IMR-90 (cell line): ENCODE results near the gene ZNF423.

Experiments used
- BHLHE40 ChIP-seq: fragments of 150-350 bp; IDR thresholded peaks from 2 replicates; pipeline ENCODE4 v1.6.1; 2016; ENCODE audit warnings: mild to moderate bottlenecking, low read depth, low read length
- CEBPB ChIP-seq: IDR thresholded peaks from 2 replicates; pipeline ENCODE4 v1.6.1; 2012; ENCODE audit warnings: low read depth, low read length, improper control_type of control experiment
- CHD1 ChIP-seq: IDR thresholded peaks from 2 replicates; pipeline ENCODE4 v1.6.1; 2012; ENCODE audit warnings: low read depth, low read length, improper control_type of control experiment
- FOS ChIP-seq: fragments of 150-350 bp; IDR thresholded peaks from 2 replicates; pipeline ENCODE4 v1.6.1; 2016; ENCODE audit warnings: low read depth, low read length
- MAZ ChIP-seq: IDR thresholded peaks from 2 replicates; pipeline ENCODE4 v1.6.1; 2012; ENCODE audit warnings: low read depth, mild to moderate bottlenecking, low read length, improper control_type of control experiment, moderate library complexity, borderline replicate concordance
- MXI1 ChIP-seq: IDR thresholded peaks from 2 replicates; pipeline ENCODE4 v1.6.1; 2012; ENCODE audit warnings: low read depth, mild to moderate bottlenecking, low read length, moderate library complexity, borderline replicate concordance
- POLR2A ChIP-seq: IDR thresholded peaks from 2 replicates; pipeline ENCODE4 v1.6.1; 2012; ENCODE audit warnings: mild to moderate bottlenecking, low read depth, low read length
- RAD21 ChIP-seq: IDR thresholded peaks from 2 replicates; pipeline ENCODE4 v1.6.1; 2012; ENCODE audit warnings: low read length, improper control_type of control experiment
- RFX5 ChIP-seq: IDR thresholded peaks from 2 replicates; pipeline ENCODE4 v1.8.0; 2012; ENCODE audit warnings: low read depth, mild to moderate bottlenecking, low read length, moderate library complexity
- SMC3 ChIP-seq: fragments of 150-350 bp; IDR thresholded peaks from 2 replicates; pipeline ENCODE4 v1.6.1; 2016; ENCODE audit warnings: low read depth, mild to moderate bottlenecking, antibody characterized with exemption, low read length, moderate library complexity
- USF2 ChIP-seq: fragments of 150-350 bp; IDR thresholded peaks from 2 replicates; pipeline ENCODE4 v1.6.1; 2017; ENCODE audit warnings: mild to moderate bottlenecking, antibody characterized with exemption, low read length, low read depth
- TF ChIP-seq, protein P1 (sequence below): conservative IDR thresholded peaks from 2 replicates; pipeline ENCODE4 v1.5.1; 2012; ENCODE audit warnings: mild to moderate bottlenecking, low read depth, low read length, improper control_type of control experiment

DNA sequence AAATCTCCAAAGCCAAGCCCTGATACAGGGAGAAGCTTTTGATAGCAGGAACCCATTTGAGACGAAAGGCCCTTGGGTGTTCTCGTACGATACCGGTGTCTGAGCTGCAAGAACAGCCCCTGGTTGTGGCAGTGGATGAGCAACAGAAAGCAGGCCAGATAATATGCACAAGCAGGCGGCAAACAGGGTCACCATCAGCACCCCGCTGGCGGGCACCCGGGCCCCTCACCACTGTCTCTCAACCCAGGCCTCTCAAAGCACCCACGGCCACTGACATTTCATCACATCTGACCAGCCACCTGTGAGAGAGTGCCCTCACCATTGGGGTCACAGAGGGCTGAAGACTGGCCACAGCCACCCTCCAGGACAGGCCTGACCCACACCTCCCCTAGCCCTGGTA, 252.0 kb downstream of the ZNF423 start:
- TF ChIP-seq POLR2A = no peak
- no peak for TF ChIP-seq RAD21
- TF ChIP-seq, protein P1, sequence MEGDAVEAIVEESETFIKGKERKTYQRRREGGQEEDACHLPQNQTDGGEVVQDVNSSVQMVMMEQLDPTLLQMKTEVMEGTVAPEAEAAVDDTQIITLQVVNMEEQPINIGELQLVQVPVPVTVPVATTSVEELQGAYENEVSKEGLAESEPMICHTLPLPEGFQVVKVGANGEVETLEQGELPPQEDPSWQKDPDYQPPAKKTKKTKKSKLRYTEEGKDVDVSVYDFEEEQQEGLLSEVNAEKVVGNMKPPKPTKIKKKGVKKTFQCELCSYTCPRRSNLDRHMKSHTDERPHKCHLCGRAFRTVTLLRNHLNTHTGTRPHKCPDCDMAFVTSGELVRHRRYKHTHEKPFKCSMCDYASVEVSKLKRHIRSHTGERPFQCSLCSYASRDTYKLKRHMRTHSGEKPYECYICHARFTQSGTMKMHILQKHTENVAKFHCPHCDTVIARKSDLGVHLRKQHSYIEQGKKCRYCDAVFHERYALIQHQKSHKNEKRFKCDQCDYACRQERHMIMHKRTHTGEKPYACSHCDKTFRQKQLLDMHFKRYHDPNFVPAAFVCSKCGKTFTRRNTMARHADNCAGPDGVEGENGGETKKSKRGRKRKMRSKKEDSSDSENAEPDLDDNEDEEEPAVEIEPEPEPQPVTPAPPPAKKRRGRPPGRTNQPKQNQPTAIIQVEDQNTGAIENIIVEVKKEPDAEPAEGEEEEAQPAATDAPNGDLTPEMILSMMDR = no peak
- no peak for TF ChIP-seq USF2
- TF ChIP-seq CEBPB = no peak
- TF ChIP-seq MAZ = no peak
- TF ChIP-seq SMC3 = no peak
- no peak for TF ChIP-seq RFX5
- TF ChIP-seq MXI1 = no peak
- TF ChIP-seq BHLHE40 = no peak
- TF ChIP-seq FOS = no peak
- TF ChIP-seq CHD1 = no peak
